Prostate gland (tissue), 2 donors: Measurements from ENCODE around the gene THSD4.

Experiments
- POLR2A ChIP-seq: fragments of 450-650 bp; IDR thresholded peaks from one replicate; pipeline ENCODE4 v1.6.1; 2016; ENCODE audit warnings: antibody characterized with exemption, mild to moderate bottlenecking
- TF ChIP-seq, protein P1 (sequence below), 4 experiments: fragments of 200-600 bp in 2 of 4; fragments of 450-650 bp in 2 of 4; sonication (generic) in 2 of 4; IDR thresholded peaks; 1 replicate in 3 of 4; 2 replicates in 1 of 4; pipeline ENCODE4 v1.5.1; 2016 to 2019; ENCODE audit warnings: antibody characterized with exemption in 4 of 4, mild to moderate bottlenecking in 2 of 4, moderate library complexity in 2 of 4

DNA sequence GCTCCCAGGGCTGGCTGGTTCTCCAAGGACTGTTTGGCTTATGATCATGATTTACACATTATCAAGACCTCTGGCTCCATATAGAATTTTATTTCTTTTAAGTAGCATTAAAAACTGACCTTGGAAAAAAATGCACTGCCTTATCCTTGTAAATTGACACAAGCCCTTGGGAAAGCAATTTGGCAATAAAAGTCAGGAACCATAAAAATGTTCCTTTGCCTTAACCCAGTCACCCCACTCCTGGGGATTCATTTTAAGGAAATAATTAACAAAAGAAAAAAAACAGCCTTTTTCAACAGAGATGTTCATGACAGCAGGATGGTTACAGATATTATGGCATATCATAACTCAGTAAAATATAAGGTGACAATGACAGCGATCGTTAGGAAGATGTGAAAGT lies 643.4 kb downstream of the THSD4 start:
- no peak for TF ChIP-seq POLR2A
- TF ChIP-seq, protein P1, sequence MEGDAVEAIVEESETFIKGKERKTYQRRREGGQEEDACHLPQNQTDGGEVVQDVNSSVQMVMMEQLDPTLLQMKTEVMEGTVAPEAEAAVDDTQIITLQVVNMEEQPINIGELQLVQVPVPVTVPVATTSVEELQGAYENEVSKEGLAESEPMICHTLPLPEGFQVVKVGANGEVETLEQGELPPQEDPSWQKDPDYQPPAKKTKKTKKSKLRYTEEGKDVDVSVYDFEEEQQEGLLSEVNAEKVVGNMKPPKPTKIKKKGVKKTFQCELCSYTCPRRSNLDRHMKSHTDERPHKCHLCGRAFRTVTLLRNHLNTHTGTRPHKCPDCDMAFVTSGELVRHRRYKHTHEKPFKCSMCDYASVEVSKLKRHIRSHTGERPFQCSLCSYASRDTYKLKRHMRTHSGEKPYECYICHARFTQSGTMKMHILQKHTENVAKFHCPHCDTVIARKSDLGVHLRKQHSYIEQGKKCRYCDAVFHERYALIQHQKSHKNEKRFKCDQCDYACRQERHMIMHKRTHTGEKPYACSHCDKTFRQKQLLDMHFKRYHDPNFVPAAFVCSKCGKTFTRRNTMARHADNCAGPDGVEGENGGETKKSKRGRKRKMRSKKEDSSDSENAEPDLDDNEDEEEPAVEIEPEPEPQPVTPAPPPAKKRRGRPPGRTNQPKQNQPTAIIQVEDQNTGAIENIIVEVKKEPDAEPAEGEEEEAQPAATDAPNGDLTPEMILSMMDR (IDR thresholded peaks at IDR 0.05) = no peak
